HG03354 (cell line): Measurements from ENCODE around the gene LIPT1.
"Not testable (repeated sequence)": the region's sequence is repeated elsewhere in the genome, so short reads cannot be mapped to it uniquely, and the experiment has no call there.

Experiments
- ATAC-seq: cut with Tn5 transposase; IDR thresholded peaks from one replicate; pipeline ENCODE4 v1.9.1; 2021; ENCODE audit warnings: mild to moderate bottlenecking; ENCODE audit not compliant: unreplicated experiment, poor library complexity, severe bottlenecking

LIPT1 gene

GRCh38 chr2:99169534-99169933 is 14.8 kb downstream of the LIPT1 start:
- ATAC-seq, result peak; percentile 50

GRCh38 chr2:99171377-99172140 is 16.8 kb downstream of the LIPT1 start:
- no peak for ATAC-seq

GRCh38 chr2:99180755-99181623 is 26.2 kb downstream of the LIPT1 start, which contains the start of the genes MITD1 and MRPL30:
Gene MITD1, minus strand, starts transcription at chr2:99181058. Its CDS starts 77 bp downstream, at chr2:99180981.
Gene MRPL30, plus strand, starts transcription at chr2:99181184. Its CDS starts 5,020 bp downstream, at chr2:99186204.
- peak; percentile 96 for ATAC-seq

GRCh38 chr2:99181624-99182000 is 26.8 kb downstream of the LIPT1 start:
- ATAC-seq, result no peak

- ATAC-seq, result no peak
These were observed 28.3 kb downstream of the LIPT1 start for GRCh38 chr2:99183025-99183424.

GRCh38 chr2:99184811-99185210 is 30.0 kb downstream of the LIPT1 start:
- no peak for ATAC-seq

GRCh38 chr2:99187011-99187410 is 32.2 kb downstream of the LIPT1 start:
- ATAC-seq, result no peak

- no peak for ATAC-seq
These were observed 33.6 kb downstream of the LIPT1 start for GRCh38 chr2:99188357-99188756.

- no peak for ATAC-seq
These were observed 35.8 kb downstream of the LIPT1 start for GRCh38 chr2:99190548-99190947.

GRCh38 chr2:99192364-99192763 is 37.6 kb downstream of the LIPT1 start:
- not testable (repeated sequence) for ATAC-seq

GRCh38 chr2:99198103-99198841 is 43.5 kb downstream of the LIPT1 start:
- ATAC-seq, result no peak

GRCh38 chr2:99200076-99200800 is 45.5 kb downstream of the LIPT1 start:
- ATAC-seq, result no peak

GRCh38 chr2:99201959-99202678 is 47.4 kb downstream of the LIPT1 start:
- no peak for ATAC-seq

GRCh38 chr2:99205491-99205890 is 50.7 kb downstream of the LIPT1 start:
- no peak for ATAC-seq
